ENCODE results near the gene INSC. TPM values are rescaled to one million over a fixed set of nuclear protein-coding genes. Genes with fewer than 3 reads are reported as not detected.

Gene INSC
- polyA plus RNA-seq, 3 donors from 2014 or later: 0.59 to 1.4 TPM; not detected in 1

- Mint-ChIP-seq H3K4me3 (no peak overlapping the region), H3K9me3 (peaks cover 0 to 2% (median 0%) of the 10 kb centered on the region in 6 donors), H3K27me3 (ENCODE audit: low read depth in 3 of 3) (peaks cover 0 to 2% (median 0%) of the 10 kb centered on the region in 3 donors), H3K27ac (no peak overlapping the region), H3K36me3 (no peaks in the 10 kb centered on the region), H3K4me1 (no peaks in the 10 kb centered on the region)
- DNase-seq: no peak
These were observed 174.1 kb downstream of the INSC start for GRCh38 chr11:15288863-15289262.

- Mint-ChIP-seq H3K4me3 (no peak overlapping the region), H3K27ac (no peak overlapping the region), H3K9me3 (peaks cover 0 to 2% (median 0%) of the 10 kb centered on the region in 6 donors), H3K36me3 (no peaks in the 10 kb centered on the region), H3K4me1 (no peaks in the 10 kb centered on the region), H3K27me3 (ENCODE audit: low read depth in 3 of 3) (peaks cover 0 to 3% (median 2%) of the 10 kb centered on the region in 3 donors)
- no peak for DNase-seq
These were observed 175.0 kb downstream of the INSC start for GRCh38 chr11:15289723-15290122.

DNA sequence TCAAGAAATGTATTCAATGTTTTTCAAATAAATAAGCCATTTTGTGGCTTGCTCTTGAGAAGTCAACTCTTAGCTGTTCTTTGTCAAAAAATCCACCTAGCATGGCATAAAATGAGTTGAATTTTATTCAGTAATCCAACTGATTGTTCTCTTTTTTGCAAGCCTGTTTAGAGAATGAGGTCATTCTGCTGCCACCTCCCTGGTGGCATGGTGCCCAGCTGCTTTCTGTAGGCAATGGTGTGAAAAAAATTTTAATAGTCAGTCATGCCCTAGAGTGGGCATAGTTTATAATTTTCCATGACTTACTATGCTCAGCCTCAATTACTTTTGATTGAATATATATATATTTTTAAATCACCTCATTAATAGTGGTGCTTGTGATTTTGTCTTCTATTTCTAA is 177.2 kb downstream of the INSC start:
- Mint-ChIP-seq H3K36me3 (no peaks in the 10 kb centered on the region), H3K9me3 (peaks cover 0 to 2% (median 0%) of the 10 kb centered on the region in 6 donors), H3K27ac (no peak overlapping the region), H3K4me1 (no peaks in the 10 kb centered on the region), H3K4me3 (no peak overlapping the region), H3K27me3 (ENCODE audit: low read depth in 3 of 3) (peaks cover 0 to 3% (median 2%) of the 10 kb centered on the region in 3 donors)
- DNase-seq: no peak

DNA sequence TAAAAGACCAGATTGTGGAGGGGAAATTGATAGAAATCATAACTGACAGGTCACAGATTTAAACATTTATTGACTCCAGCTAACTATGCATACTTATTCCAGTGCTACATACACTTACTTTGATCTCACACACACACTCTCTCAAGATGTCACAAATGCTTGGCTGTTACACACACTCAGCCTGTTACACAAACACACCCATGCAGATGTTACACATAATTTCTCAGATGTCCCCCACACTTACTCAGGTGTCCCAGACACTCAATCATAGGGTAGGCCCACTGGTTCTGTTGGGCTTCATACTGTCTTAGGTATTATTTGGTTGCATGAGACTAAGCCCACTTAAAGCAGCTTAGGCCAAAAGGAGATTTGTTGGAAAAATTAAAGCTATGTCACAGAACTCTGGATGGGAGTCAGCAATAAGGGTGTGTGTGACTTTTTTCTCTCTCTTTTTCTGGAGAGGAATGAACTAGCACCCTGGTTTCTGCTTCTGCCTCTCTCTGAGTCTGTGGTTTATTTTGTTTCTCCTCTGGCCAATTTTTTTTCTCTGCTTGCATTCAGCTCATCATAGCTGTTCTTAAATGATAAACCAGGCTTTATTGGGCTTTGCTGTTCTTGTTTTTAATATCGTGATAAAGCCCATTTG is 179.4 kb downstream of the INSC start:
- H3K27me3 Mint-ChIP-seq (ENCODE audit: low read depth in 3 of 3): peaks cover 0 to 4% (median 4%) of the 10 kb centered on the region in 3 donors
- no peak overlapping the region for H3K4me3 Mint-ChIP-seq
- H3K36me3 Mint-ChIP-seq: no peaks in the 10 kb centered on the region
- DNase-seq: no peak
- H3K9me3 Mint-ChIP-seq: peaks cover 0 to 3% (median under 1%) of the 10 kb centered on the region in 6 donors
- no peak overlapping the region for H3K27ac Mint-ChIP-seq
- H3K4me1 Mint-ChIP-seq: no peaks in the 10 kb centered on the region

DNA sequence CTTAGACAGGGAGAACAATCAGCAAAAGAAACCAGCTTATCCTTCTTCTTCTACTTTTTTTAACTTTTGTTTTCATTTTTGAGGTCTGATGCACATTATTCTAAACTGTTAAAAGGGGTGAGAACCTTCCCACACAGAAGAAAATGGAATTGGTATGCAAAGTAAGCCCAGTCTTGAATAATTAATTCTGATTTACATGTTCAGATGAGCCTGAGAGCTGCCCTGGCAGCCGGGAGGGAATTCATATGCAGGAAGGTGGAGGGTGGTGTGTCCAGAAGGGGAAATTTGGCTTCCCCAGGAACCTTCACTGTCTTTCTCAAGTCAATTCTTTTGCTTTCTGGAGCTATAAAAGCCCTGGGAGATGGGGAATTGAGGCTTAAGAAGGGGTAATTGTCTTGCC is 181.0 kb downstream of the INSC start:
- no peak overlapping the region for H3K4me3 Mint-ChIP-seq
- no peak for DNase-seq
- peaks cover 0 to 4% (median 4%) of the 10 kb centered on the region in 3 donors for H3K27me3 Mint-ChIP-seq (ENCODE audit: low read depth in 3 of 3)
- H3K27ac Mint-ChIP-seq: no peak overlapping the region
- H3K4me1 Mint-ChIP-seq: no peaks in the 10 kb centered on the region
- no peaks in the 10 kb centered on the region for H3K36me3 Mint-ChIP-seq
- peaks cover 0 to 3% (median 0%) of the 10 kb centered on the region in 6 donors for H3K9me3 Mint-ChIP-seq

Other genes with a start within 250 kb of the INSC start
- gene CYP2R1, start 222.7 kb upstream of the INSC start, polyA plus RNA-seq: 10 to 100 TPM; 15.8 to 21.8 (median 16.2) TPM
- gene CALCA, start 142.6 kb upstream of the INSC start, polyA plus RNA-seq: not detected
- gene CALCB, start 41.3 kb upstream of the INSC start, polyA plus RNA-seq: under 1 TPM in 1 of 3 donors, not detected in 2; 0.49 TPM